Measurements from ENCODE around the gene ARHGEF33. TPM values are rescaled to one million over a fixed set of nuclear protein-coding genes. Genes with fewer than 3 reads are reported as not detected.

Gene ARHGEF33
- total RNA-seq, 1 experiment from 2014 or later, result 0.30 TPM

- TF ChIP-seq SRF (IDR thresholded peaks at IDR 0.05; ENCODE audit: low read depth) (no peak), ELF1 (IDR thresholded peaks at IDR 0.05; ENCODE audit: borderline replicate concordance, low read depth) (no peak), RAD21 (IDR thresholded peaks at IDR 0.05; ENCODE audit: low read depth) (no peak), CBX3 (IDR thresholded peaks at IDR 0.05; ENCODE audit: low read depth) (no peak), POLR2AphosphoS5 (IDR thresholded peaks at IDR 0.05; ENCODE audit: low read depth, low read length) (no peak), MAX (IDR thresholded peaks at IDR 0.05) (no peak), CEBPB (IDR thresholded peaks at IDR 0.05; ENCODE audit: low read depth) (no peak), EZH2phosphoT487 (IDR thresholded peaks at IDR 0.05; ENCODE audit: borderline replicate concordance) (no peak), ZBTB33 (IDR thresholded peaks at IDR 0.05; ENCODE audit: extremely low read depth, insufficient replicate concordance, low read length) (no peak), SIN3A (IDR thresholded peaks at IDR 0.05; ENCODE audit: low read depth) (no peak)
Observed at GRCh38 chr2:39008665-39009064, 119.0 kb downstream of the ARHGEF33 start (continued).

- Histone ChIP-seq H3K4me3 (replicated peaks in 1 of 2; ENCODE audit: low read depth in 1 of 2, low read length in 2 of 2) (no peak overlapping the region), H3K9me2 (ENCODE audit: insufficient read depth) (no peaks in the 10 kb centered on the region), H3K27me3 (ENCODE audit: insufficient read depth, low read length) (no peaks in the 10 kb centered on the region), H3K36me3 (ENCODE audit: control insufficient read depth in 1 of 2, insufficient read depth in 2 of 2, low read length in 2 of 2) (0 out of 4 replicates have a peak, but pooled peaks cover 0 to 4% of the 10 kb centered on the region in 2 experiments), H3K79me2 (ENCODE audit: insufficient read depth, low read length) (no peaks in the 10 kb centered on the region), H4K20me1 (ENCODE audit: insufficient read depth) (no peaks in the 10 kb centered on the region), H3K27ac (ENCODE audit: low read depth, low read length) (no peak overlapping the region), H2AFZ (ENCODE audit: low read depth, low read length, poor library complexity, severe bottlenecking) (no peak overlapping the region), H3K4me1 (ENCODE audit: control insufficient read depth in 1 of 2, insufficient read depth in 2 of 2, low read length in 2 of 2) (no peaks in the 10 kb centered on the region), H3K9me3 (ENCODE audit: control insufficient read depth in 1 of 2, insufficient read depth in 1 of 2, low read depth in 1 of 2, low read length in 2 of 2) (no peaks in the 10 kb centered on the region), H3K4me2 (ENCODE audit: low read length) (no peak overlapping the region), H3K9ac (ENCODE audit: low read length) (no peak overlapping the region)
- BruUV-seq (replicated peaks), result no TSS peak
- DNase-seq (ENCODE audit: low read depth, low spot score) (no peak), ATAC-seq (no peak)
- intact Hi-C loops (cut with micrococcal nuclease), result no loop called here
- no peak for TF ChIP-seq POLR2A (IDR thresholded peaks at IDR 0.05; ENCODE audit: borderline replicate concordance, extremely low read depth, insufficient read depth, insufficient read length)
- no peak for TF ChIP-seq ZFX (IDR thresholded peaks at IDR 0.05)
- POLR2A ChIA-PET, result no interaction called here
- RAD21 ChIA-PET (ENCODE audit: low non-redundant PET in 1 of 2, low total read pairs in 2 of 2, uncharacterized antibody in 2 of 2, unreplicated experiment in 2 of 2), result no interaction called here
- CTCF ChIA-PET, result no interaction called here
Observed at GRCh38 chr2:39013871-39014270, 124.2 kb downstream of the ARHGEF33 start.

All from HCT116 (cell line).